Endothelial cell of umbilical vein (primary cell): ENCODE measurements around the gene GSKIP.

ENCODE experiments used
- CTCF ChIP-seq, 2 donors: IDR thresholded peaks; 1 replicate in 1 of 2; 2 replicates in 1 of 2; pipeline ENCODE4 v1.5.1; 2011; ENCODE audit warnings: low read length in 2 of 2, mild to moderate bottlenecking in 2 of 2, moderate library complexity in 2 of 2, control low read depth in 1 of 2, inconsistent platforms in 1 of 2, low read depth in 1 of 2; ENCODE audit not compliant: insufficient read depth in 1 of 2; ENCODE audit errors: extremely low read depth in 1 of 2
- MAX ChIP-seq: IDR thresholded peaks from 2 replicates; pipeline ENCODE4 v1.6.1; 2011; ENCODE audit not compliant: insufficient read depth, insufficient read length
- POLR2AphosphoS5 ChIP-seq: IDR thresholded peaks from 2 replicates; pipeline ENCODE4 v1.6.1; 2012; ENCODE audit warnings: low read depth, mild to moderate bottlenecking, control low read depth, low read length, moderate library complexity; ENCODE audit not compliant: insufficient read depth

- TF ChIP-seq CTCF (IDR thresholded peaks at IDR 0.05; ENCODE audit: extremely low read depth in 1 of 2, insufficient read depth in 1 of 2, low read depth in 1 of 2, low read length in 2 of 2) (no peak), MAX (no peak), POLR2AphosphoS5 (no peak)
These were observed 46.8 kb downstream of the GSKIP start for GRCh38 chr14:96410119-96410518.
